ENCODE results near the gene HUWE1.

HUWE1 gene

DNA sequence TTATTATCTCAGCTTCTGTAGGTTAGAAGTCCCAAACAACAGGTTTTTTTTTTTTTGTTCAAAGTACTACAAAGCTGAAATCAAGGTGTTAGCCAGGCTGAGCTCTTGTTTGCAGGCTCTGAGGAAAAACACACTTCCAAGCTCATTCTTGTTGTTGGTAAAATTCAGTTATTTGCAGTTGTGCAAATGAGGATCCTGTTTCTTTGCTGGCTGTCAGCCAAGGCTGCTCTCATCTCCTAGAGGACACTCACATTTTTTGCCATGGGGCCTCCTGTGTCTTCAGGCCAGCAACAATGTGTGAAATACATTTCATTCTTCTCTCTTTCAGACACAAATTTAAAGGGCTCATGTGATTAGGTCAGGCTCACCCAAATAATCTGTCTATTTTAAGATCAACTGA is 192.1 kb downstream of the HUWE1 start:
- H3K4me3 ChIP-seq (ENCODE audit: low read depth, low read length) = no peak overlapping the region
- ChIA-PET POLR2A (no interaction called here), CTCF (interaction anchor here (3.3 kb wide), 1 partner anchor 13 kb away, joined by 24 read pairs; no protein-coding TSS in a partner anchor)
- DNase-seq (ENCODE audit: low read depth, low spot score) = no peak
- TF ChIP-seq, protein P1, sequence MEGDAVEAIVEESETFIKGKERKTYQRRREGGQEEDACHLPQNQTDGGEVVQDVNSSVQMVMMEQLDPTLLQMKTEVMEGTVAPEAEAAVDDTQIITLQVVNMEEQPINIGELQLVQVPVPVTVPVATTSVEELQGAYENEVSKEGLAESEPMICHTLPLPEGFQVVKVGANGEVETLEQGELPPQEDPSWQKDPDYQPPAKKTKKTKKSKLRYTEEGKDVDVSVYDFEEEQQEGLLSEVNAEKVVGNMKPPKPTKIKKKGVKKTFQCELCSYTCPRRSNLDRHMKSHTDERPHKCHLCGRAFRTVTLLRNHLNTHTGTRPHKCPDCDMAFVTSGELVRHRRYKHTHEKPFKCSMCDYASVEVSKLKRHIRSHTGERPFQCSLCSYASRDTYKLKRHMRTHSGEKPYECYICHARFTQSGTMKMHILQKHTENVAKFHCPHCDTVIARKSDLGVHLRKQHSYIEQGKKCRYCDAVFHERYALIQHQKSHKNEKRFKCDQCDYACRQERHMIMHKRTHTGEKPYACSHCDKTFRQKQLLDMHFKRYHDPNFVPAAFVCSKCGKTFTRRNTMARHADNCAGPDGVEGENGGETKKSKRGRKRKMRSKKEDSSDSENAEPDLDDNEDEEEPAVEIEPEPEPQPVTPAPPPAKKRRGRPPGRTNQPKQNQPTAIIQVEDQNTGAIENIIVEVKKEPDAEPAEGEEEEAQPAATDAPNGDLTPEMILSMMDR (IDR thresholded peaks at IDR 0.05; ENCODE audit: insufficient read depth, low read length, missing control alignments) = no peak

DNA sequence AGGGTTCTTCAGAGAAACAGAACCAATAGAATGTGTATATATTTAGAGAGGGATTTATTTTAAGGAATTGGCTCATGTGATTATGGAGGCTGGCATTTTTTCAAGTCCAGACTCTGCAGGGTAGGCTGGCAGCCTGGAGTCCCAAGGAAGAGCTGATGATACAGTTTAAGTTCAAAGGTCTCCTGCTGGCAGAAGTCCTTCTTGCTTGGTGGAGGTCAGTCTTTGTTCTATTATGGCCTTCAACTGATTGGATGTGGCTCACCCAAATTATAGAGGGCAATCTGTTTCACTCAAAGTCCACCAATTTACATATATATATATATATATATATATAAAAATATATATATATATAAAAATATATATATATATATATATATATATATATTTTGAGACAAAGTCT is 200.2 kb downstream of the HUWE1 start:
- ChIA-PET POLR2A (no interaction called here), CTCF (no interaction called here)
- DNase-seq (ENCODE audit: low read depth, low spot score) = no peak

DNA sequence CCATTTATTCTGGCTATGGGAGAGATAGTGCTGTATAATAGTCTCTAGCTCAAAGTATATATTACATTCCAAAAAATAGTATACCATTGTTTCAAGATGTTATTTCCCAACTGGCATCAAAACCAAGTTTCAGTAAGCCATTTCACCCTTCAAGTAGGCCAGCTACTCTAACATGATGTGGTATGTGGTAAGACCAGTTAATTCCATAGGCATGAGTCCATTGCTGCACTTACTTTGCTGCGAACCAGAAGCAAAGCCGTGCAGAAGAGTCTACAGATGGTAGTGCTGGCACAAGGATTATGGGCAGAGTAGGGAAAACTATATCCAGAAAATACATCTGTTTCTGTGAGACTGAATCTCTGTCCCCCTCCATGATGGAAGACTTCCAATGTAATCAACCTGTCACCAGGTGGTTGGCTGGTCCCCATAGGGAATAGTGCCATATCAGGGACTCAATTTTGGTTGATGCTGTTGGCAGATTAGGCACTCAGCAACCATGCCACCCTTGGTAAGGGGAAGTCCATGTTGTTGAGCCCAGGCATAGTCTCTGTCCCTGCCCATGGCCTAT is 202.6 kb downstream of the HUWE1 start:
- CTCF ChIA-PET = interaction anchor here (0.7 to 6.4 kb wide), 6 partner anchors 10 to 172 kb away, joined by 3 to 43 read pairs (median 16); no protein-coding TSS in a partner anchor
- TF ChIP-seq, protein P1 (IDR thresholded peaks at IDR 0.05; ENCODE audit: insufficient read depth, low read length, missing control alignments) = no peak
- H3K4me3 ChIP-seq (ENCODE audit: low read depth, low read length) = no peak overlapping the region
- POLR2A ChIA-PET = no interaction called here
- DNase-seq (ENCODE audit: low read depth, low spot score) = no peak

More for the DNA sequence above, 200.2 kb downstream of the HUWE1 start:
- TF ChIP-seq, protein P1 (IDR thresholded peaks at IDR 0.05; ENCODE audit: insufficient read depth, low read length, missing control alignments) = no peak
- H3K4me3 ChIP-seq (ENCODE audit: low read depth, low read length) = no peak overlapping the region

DNA sequence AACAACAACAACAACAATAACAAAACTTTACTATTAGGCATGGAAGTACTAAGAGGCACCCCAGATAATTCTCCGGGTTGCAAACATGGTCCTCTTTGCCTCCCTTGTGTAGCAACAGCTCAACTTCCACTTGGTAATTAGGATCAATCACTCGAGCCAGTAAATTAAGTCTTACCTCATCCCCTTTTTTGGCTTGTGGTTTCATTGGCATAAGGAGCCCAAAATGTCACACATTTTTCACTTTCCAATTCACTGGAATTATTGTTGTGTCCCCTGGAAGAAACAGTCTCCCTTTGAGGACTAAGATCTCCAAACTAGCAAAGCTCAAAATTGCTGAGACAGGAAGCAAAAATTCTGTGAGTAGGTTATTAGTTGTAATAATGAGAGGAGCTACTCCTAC is 203.1 kb downstream of the HUWE1 start:
- ChIA-PET POLR2A (no interaction called here), CTCF (interaction anchor here (0.7 to 6.4 kb wide), 8 partner anchors 10 to 171 kb away, joined by 3 to 43 read pairs (median 6); no protein-coding TSS in a partner anchor)
- no peak for DNase-seq (ENCODE audit: low read depth, low spot score)
- H3K4me3 ChIP-seq (ENCODE audit: low read depth, low read length) = no peak overlapping the region
- TF ChIP-seq, protein P1 (IDR thresholded peaks at IDR 0.05; ENCODE audit: insufficient read depth, low read length, missing control alignments) = no peak

All from AG04449 (cell line).